SK-N-MC (cell line): ENCODE data around the gene AGO3.

ENCODE experiments used
- EZH2 ChIP-seq: fragments of 200-600 bp; sonication (generic); IDR thresholded peaks from one replicate; pipeline ENCODE4 v1.6.1; 2017; ENCODE audit warnings: antibody characterized with exemption
- POLR2AphosphoS5 ChIP-seq: IDR thresholded peaks from 2 replicates; pipeline ENCODE4 v1.6.1; 2012; ENCODE audit warnings: mild to moderate bottlenecking, low read depth, low read length, borderline replicate concordance

GRCh38 chr1:35971601-35972000, 40.7 kb downstream of the AGO3 start:
- TF ChIP-seq POLR2AphosphoS5 (no peak), EZH2 (no peak)
